ENCODE data around the gene DDX56.

DDX56 gene

GRCh38 chr7:44606341-44607140, 32.8 kb upstream of the DDX56 start, which contains the start of gene OGDH:
Gene OGDH, plus strand, starts transcription at chr7:44606627. Its CDS starts 17,717 bp downstream, at chr7:44624344.
- TF ChIP-seq CTCF (IDR thresholded peaks at IDR 0.05) = no peak

- TF ChIP-seq CTCF (IDR thresholded peaks at IDR 0.05) = no peak
Observed at GRCh38 chr7:44604941-44605340, 31.2 kb upstream of the DDX56 start.

GRCh38 chr7:44603193-44603592, 29.5 kb upstream of the DDX56 start:
- TF ChIP-seq CTCF (IDR thresholded peaks at IDR 0.05) = no peak

GRCh38 chr7:44602576-44602910, 28.8 kb upstream of the DDX56 start:
- TF ChIP-seq CTCF (IDR thresholded peaks at IDR 0.05) = no peak

- no peak for TF ChIP-seq CTCF (IDR thresholded peaks at IDR 0.05)
Observed at GRCh38 chr7:44599222-44599621, 25.5 kb upstream of the DDX56 start.

- no peak for TF ChIP-seq CTCF (IDR thresholded peaks at IDR 0.05)
Observed at GRCh38 chr7:44595934-44596635, 22.4 kb upstream of the DDX56 start.

- TF ChIP-seq CTCF (IDR thresholded peaks at IDR 0.05) = no peak
Observed at GRCh38 chr7:44590910-44591309, 17.2 kb upstream of the DDX56 start.
